Astrocyte of the spinal cord (primary cell): Measurements from ENCODE around the gene BRPF3.

Experiments
- DNase-seq: peaks from one replicate; pipeline ENCODE4 v3.0.0; 2011; ENCODE audit warnings: low read depth, low spot score
- H3K4me3 ChIP-seq: 2 replicates; pipeline ENCODE4 v1.5.1; 2011; ENCODE audit warnings: low read depth, mild to moderate bottlenecking, low read length, moderate library complexity
- in situ Hi-C: cut with HindIII; loops from 2 replicates; pipeline ENCODE4 v1.10.0; 2017; ENCODE audit warnings: low sequenced_read_pairs
- TF ChIP-seq, protein P1 (sequence below): IDR thresholded peaks from 2 replicates; pipeline ENCODE4 v1.5.1; 2012; ENCODE audit warnings: low read depth, mild to moderate bottlenecking, low read length, inconsistent platforms

The BRPF3 gene

DNA sequence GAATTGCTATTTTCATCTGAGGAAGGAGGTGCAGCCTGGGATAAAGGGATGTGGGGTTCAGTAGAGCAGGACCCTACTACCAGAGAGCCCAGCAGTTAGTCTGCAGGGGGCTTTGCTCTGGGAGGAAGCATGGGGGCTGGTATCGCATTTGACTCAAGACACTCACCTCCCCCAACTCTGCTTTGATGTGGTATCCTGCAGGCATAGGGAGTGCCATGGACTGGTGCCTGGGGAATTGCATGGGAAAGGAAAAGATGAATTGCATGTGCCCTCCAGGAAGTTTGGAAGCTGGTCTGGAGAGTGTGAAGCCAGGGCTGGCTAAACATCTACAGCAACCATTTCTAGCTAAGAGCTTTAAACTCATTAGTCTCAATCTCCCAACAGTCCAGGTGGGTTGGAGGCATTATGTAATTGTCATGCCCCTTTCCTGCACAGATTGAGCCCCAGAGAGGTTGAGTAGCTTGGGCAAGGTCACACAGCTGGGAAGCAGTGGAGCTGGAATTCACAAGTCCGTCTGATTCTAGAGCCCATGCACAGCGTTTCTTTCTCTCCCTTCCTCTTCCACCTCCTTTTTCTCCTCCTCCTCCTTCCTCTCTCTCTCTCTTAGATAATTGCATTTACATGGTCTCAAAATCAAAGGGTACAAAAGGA lies 47.1 kb downstream of the BRPF3 start:
- DNase-seq = no peak
- no peak overlapping the region for H3K4me3 ChIP-seq
- in situ Hi-C loops = no loop called here
- TF ChIP-seq, protein P1, sequence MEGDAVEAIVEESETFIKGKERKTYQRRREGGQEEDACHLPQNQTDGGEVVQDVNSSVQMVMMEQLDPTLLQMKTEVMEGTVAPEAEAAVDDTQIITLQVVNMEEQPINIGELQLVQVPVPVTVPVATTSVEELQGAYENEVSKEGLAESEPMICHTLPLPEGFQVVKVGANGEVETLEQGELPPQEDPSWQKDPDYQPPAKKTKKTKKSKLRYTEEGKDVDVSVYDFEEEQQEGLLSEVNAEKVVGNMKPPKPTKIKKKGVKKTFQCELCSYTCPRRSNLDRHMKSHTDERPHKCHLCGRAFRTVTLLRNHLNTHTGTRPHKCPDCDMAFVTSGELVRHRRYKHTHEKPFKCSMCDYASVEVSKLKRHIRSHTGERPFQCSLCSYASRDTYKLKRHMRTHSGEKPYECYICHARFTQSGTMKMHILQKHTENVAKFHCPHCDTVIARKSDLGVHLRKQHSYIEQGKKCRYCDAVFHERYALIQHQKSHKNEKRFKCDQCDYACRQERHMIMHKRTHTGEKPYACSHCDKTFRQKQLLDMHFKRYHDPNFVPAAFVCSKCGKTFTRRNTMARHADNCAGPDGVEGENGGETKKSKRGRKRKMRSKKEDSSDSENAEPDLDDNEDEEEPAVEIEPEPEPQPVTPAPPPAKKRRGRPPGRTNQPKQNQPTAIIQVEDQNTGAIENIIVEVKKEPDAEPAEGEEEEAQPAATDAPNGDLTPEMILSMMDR = no peak

DNA sequence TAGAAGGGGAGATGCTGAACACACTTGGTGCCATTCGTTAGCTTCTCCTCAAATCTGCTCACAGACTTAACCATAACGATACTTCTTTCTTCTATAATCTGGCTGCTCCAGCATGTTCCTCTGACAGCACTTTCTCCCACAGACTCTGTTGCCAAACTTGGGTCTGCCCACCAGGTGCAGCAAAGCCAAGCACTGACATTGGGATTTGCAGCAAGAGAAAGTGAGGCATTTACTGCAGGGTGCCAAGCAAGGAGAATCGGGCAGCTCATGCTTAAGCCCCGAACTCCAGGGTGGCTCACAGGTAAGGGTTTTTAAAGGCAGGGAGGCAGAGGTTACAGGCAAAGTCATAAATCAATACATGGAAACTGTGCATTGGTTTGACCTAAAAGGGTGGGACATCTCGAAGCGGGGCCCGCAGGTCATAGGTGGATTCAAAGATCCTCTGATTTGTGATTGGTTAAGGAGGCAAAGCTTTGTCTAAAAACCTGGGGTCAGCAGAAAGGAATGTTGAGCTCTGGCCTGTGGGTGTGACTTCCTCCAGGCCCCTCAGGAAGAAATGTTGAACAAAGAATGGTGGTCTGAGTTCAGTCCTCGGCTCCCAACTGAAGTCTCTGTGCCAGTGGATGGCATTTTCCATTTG lies 48.2 kb downstream of the BRPF3 start:
- in situ Hi-C loops = no loop called here
- TF ChIP-seq, protein P1 = no peak
- H3K4me3 ChIP-seq = no peak overlapping the region
- DNase-seq = no peak

DNA sequence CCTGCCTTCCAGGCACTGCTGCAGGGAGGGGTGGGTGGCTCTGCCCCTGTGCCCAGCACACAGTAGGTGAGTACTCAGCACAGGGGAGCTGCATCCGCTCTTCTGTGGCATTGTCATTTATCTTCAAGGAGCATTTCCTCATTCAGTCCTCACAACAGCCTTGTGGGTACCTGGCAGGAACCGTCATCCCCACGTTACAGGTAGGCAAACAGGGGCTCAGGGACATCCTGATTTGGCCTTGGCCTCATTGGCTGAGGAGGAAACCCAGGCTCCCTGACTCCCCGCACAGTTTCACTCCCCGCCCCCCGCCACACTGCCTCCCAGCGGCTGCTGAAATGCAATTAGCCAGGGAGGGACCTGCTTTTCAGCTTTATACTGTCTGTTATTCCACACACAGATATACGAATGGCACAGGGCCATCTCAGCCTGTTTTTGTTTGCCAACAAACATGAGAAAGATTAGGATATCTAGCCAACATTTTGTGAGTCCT lies 49.1 kb downstream of the BRPF3 start:
- in situ Hi-C loops = no loop called here
- TF ChIP-seq, protein P1 = no peak
- H3K4me3 ChIP-seq = no peak overlapping the region
- no peak for DNase-seq

DNA sequence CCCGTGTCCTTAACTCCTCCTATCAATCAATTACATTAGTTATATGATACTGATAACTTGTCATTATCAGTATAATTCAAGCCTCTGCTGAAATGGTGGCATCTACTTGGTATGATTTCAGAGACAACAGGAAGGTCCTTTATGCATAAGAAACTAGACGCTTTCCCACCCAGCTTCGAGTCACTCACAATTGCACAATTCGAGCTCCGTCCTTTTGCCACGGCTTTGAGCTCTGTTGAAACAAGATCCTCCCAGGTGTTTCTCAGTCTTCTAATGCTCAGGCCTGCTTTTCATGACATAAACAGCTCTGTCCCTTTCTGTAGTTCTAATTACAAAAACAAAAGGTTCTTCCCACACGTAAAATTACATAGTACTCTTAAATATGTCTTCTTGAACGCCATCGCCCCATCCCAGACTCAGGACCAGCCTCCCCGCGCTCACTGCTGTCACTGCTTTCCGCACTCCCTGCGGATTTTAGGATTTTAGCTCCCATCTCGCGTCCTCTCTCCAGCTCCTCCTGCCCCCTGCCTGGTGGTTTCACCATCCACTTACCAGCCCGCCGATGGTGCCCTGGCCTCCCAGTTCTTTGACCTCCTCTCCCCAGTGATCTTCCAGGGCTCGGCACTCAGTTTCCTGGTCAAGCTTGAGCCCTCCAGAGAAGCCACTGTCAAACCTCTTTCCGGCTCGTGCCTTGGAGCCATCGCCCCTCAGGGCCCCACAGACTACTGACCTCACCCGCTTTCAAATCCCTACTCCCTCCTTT lies 50.1 kb downstream of the BRPF3 start:
- no peak overlapping the region for H3K4me3 ChIP-seq
- no peak for DNase-seq
- TF ChIP-seq, protein P1 = no peak
- in situ Hi-C loops = no loop called here

DNA sequence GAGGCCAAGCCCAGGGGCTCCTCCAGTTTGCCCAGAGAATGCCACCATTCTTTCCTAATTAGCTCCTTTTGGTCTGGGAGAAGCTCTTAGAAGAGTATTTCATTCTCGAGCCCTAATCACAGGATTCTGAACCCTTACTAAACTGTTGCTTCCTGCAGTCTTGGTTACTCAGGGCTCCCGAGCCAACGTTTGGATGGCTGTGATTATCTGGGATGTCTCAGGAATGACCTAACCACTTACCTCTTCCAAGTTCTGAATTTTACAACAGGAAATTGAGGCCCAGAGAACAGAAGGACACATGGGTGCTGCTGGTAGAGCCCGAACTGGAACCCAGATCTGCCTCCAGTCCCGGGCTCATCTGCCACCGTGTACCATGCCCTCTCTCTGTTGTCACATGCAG lies 51.1 kb downstream of the BRPF3 start:
- in situ Hi-C loops = no loop called here
- DNase-seq = no peak
- no peak overlapping the region for H3K4me3 ChIP-seq
- TF ChIP-seq, protein P1 = no peak

DNA sequence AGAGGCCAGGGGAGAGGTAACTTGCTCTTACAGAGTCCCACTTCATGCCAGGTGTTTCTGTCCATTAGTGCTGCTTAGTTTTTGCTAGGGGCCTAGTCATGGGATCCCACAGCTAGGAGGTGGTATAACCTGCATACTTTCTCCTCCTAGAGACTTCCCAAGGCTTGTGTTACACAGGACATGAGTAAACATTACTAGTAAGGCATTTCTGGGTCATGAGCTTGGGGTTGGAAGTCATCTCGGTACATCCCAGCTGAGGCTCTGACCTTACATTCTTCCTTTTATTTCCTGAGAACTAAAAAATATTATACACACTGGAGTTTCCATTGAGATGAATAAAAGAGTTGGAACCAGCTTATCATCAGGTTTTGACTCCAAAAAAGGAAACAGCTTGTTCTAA lies 52.4 kb downstream of the BRPF3 start:
- H3K4me3 ChIP-seq = no peak overlapping the region
- peak; percentile 16 for DNase-seq
- TF ChIP-seq, protein P1 = no peak
- in situ Hi-C loops = no loop called here
